ENCODE measurements around the gene ANAPC2.

DNA sequence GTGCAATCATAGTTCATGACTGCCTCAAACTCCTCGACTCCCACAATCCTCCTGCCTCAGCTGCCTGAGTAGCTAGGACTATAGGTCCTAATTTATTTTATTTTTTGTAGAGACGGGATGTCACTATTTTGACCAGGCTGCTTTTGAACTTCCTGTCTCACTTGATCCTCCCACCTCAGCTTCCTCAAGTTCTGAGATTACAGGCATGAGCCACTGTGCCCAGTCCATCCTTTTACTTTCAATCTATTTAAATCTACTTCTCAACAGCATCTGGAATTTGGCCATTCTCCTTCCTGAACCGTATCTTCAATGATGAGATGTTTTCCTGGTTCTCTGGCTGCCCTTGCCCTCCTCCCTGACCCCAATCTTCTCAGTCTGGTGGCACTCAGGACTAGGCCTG lies 61.6 kb downstream of the ANAPC2 start:
- no peak for TF ChIP-seq POLR2A (IDR thresholded peaks at IDR 0.05)
- TF ChIP-seq, protein P1, sequence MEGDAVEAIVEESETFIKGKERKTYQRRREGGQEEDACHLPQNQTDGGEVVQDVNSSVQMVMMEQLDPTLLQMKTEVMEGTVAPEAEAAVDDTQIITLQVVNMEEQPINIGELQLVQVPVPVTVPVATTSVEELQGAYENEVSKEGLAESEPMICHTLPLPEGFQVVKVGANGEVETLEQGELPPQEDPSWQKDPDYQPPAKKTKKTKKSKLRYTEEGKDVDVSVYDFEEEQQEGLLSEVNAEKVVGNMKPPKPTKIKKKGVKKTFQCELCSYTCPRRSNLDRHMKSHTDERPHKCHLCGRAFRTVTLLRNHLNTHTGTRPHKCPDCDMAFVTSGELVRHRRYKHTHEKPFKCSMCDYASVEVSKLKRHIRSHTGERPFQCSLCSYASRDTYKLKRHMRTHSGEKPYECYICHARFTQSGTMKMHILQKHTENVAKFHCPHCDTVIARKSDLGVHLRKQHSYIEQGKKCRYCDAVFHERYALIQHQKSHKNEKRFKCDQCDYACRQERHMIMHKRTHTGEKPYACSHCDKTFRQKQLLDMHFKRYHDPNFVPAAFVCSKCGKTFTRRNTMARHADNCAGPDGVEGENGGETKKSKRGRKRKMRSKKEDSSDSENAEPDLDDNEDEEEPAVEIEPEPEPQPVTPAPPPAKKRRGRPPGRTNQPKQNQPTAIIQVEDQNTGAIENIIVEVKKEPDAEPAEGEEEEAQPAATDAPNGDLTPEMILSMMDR (IDR thresholded peaks at IDR 0.05): no peak
